Activated T-cell treated with anti-CD3 and anti-CD28 coated beads for 48 hours (primary cell): Measurements from ENCODE around the gene MIPOL1.
"Not testable (repeated sequence)": the region's sequence is repeated elsewhere in the genome, so short reads cannot be mapped to it uniquely, and the experiment has no call there.

Experiments used
- DNase-seq: peaks from one replicate; pipeline ENCODE4 v3.0.0-alpha.2; 2020; ENCODE audit warnings: low read depth

The MIPOL1 gene

GRCh38 chr14:37285220-37285619, 87.5 kb downstream of the MIPOL1 start:
- DNase-seq: no peak

DNA sequence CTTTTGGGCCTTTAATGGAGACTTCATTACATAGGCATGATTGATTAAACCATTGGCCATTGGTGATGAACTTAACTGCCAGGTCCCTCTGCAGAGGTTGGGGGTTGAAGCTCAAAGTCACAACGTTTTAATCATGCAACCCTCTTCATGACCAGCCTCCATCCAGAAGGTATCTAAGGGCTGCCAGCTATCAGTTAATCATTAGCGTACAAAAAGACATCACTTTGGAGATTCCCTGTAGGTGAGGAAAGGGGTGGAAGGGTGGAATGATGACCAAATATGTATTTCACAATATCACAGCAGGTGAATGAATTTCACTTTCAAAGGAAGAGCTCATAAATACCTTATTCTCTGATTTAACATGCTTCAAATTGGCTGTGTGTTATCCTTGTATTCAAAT, 92.0 kb downstream of the MIPOL1 start:
- DNase-seq: no peak

DNA sequence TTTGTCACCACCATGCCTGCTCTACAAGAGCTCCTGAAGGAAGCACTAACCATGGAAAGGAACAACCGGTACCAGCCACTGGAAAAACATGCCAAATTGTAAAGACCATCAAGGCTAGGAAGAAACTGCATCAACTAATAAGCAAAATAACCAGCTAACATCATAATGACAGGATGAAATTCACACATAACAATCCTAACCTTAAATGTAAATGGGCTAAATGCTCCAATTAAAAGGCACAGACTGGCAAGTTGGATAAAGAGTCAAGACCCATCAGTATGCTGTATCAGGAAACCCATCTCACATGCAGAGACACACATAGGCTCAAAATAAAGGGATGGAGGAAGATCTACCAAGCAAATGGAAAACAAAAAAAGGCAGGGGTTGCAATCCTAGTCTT, 97.5 kb downstream of the MIPOL1 start:
- not testable (repeated sequence) for DNase-seq

DNA sequence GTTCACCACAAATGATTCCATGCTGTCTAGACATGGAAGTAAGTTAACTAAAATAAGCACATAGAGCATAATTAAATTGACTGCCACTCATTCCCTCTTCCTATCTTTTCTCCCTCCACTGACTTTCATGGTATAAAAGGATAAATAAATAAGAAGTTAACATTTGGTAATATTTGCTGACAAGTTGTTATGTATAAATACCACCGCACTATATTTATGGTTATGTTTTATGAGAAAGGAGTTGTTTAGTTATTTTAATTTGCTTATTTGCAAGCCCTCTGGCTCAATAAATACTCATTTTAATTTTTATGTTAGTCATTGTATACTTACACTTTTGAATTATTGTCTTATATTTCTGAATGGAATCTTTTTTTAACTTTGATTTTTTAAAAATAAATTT, 113.5 kb downstream of the MIPOL1 start:
- DNase-seq: no peak

GRCh38 chr14:37318938-37319337, 121.2 kb downstream of the MIPOL1 start:
- DNase-seq: no peak

DNA sequence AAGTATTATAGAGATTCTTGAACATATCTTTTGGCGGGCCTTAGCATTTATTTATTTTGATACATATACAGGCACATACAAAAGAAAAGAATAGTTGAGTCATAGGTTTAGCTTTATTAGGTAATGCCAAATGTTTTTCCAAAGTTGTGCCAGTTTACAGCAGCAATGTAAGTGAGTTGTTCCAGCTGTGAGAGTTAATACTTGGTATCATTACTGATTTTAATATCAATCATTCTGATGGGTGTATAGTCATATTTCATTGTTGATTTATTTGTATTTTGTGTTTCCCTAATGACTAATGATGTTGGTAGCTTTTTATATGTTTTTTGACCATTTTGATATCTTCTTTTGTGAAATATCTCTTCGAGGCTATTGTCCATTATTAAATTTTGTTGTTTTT, 122.4 kb downstream of the MIPOL1 start:
- DNase-seq: no peak

- no peak for DNase-seq
Measured at GRCh38 chr14:37325332-37325731, 127.6 kb downstream of the MIPOL1 start.

DNA sequence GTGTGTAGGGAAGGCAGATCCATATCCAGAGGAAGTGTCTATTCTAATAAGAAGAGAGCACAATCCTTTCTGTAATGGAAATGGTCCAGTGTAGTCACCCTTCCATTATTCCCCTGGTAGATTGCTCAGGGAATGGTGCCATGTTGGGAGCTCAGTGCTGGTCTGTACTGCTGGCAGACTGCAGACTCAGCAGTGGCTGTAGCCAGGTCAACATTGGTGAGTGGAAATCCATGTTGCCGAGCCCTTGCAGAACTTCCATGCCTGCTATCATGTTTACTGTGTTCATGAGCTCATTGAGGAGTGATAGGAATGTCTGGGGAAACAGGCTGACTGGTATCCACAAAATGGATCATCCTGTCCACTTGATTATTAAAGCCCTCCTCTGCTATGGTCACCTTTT, 128.7 kb downstream of the MIPOL1 start:
- no peak for DNase-seq

- DNase-seq: not testable (repeated sequence)
Measured at GRCh38 chr14:37327933-37328332, 130.2 kb downstream of the MIPOL1 start.

DNA sequence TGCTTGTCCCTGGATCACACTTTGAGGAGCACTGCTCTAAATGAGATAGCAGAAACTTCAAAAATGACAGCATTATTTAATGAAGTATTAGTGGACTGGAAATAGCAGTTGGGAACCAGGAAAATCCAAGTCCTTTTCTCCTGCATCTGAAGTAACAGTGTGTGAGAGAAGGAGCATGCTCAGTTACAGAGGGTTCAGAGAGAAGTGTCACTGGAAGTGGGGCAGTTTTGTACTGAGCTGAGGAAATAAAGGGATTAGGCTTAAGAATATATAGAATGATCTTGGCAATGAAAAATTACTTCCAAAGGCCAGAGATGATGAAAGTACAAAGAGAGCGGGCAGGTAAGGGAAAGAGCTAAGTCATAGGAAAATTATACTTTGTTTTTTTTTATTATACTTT, 130.9 kb downstream of the MIPOL1 start:
- no peak for DNase-seq

- DNase-seq: no peak
Measured at GRCh38 chr14:37329189-37330001, 131.7 kb downstream of the MIPOL1 start.

GRCh38 chr14:37330910-37331309, 133.2 kb downstream of the MIPOL1 start:
- DNase-seq: no peak

DNA sequence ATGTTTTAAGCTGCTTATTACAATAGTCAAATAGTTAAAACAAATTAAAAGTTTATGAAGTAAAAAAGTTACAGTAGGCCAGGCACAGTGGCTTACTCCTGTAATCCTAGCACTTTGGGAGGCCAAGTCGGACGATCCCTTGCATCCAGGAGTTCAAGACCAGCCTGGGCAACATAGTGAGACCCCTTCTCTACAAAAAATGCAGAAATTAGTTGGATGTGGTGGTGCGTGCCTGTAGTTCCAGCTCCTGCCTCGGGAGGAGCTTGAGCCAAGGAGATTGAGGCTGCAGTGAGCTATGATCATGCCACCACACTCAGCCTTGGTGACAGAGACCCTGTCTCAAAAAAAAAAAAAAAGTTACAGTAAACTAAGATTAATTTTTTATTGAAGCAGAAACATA, 142.6 kb downstream of the MIPOL1 start:
- no peak for DNase-seq

- no peak for DNase-seq
Measured at GRCh38 chr14:37343307-37344094, 145.8 kb downstream of the MIPOL1 start.

DNA sequence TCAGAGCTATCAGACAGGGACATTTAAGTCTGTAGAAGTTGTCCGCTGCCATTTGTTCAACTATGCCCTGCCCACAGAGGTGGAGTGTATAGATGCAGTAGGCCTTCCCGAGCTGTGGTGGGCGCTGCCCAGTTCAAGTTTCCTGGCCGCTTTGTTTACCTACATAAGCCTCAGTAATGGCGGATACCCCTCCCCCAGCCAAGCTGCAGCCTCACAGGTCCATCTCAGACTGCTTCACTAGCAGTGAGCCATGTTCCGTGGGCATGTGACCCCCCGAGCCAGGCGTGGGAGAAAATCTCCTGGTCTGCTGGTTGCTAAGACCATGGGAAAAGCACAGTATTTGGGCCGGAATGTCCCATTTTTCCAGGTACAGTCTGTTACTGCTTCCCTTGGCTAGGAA, 165.9 kb downstream of the MIPOL1 start:
- DNase-seq: no peak

GRCh38 chr14:37369425-37369824, 171.7 kb downstream of the MIPOL1 start:
- DNase-seq: no peak

DNA sequence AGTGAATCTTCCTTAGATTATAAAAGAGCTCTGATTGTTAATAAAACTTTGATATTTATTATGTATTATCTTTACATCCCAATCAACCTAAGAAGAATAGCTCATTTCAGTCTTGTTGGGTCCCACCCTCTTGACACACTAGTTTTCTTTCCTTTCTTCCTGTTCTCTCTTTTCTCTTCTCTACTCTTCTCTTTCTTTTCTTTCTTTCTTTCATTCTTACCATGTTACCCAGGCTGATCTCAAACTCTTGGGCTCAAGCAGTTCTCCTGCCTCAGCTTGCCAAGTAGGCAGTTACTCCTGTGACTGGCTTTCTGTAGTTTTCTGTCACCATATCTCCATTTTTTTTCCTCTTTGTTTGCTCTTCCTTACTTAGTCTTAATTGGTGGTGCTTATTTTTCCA, 177.8 kb downstream of the MIPOL1 start:
- no peak for DNase-seq

- no peak for DNase-seq
Measured at GRCh38 chr14:37376944-37377609, 179.3 kb downstream of the MIPOL1 start.

GRCh38 chr14:37384870-37385596, 187.3 kb downstream of the MIPOL1 start:
- DNase-seq: no peak

DNA sequence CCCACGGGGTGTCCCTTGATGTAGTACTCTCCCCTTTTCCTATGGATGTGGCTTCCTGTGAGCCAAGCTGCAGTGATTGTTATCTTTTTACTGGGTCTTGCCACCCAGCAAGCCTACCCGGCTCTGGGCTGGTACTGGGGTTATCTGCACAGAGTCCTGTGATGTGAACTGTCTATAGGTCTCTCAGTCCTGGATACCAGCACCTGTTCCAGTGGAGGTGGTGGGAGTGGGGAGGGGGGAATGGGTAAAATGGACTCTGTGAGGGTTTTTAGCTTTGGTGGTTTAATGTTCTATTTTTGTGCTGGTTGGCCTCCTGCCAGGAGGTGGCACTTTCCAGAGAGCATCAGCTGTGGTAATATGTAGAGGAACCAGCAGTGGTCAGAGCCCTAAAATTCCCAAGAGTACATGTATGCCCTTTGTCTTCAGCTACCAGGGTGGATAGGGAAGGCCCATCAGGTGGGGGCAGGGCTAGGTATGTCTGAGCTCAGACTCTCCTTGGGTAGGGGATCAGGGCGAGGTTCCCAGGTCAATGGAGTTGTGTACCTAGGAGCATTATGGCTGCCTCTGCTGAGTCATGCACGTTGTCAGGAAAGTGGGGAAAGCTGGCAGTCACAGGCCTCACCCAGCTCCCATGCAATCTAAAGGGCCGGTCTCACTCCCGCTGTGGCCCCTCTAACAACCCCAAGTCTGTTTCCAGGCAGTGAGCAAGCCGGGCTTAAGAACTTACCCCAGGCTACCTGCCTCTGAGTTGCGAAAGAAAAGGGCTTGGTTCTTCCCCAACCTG, 199.6 kb downstream of the MIPOL1 start:
- not testable (repeated sequence) for DNase-seq

DNA sequence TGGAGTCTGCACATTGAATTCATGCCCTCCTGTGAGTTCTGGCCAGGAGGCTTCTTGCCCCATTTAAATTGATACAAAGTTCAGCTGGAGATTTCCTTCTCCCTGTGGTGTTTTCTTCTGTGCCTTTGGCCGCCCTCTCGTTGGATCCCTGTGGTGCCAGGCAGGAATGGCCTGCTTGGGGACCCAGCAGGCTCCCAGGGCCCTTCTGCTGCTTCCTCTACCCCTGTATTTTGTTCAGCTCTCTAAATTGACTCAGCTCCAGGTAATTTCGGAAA, 200.1 kb downstream of the MIPOL1 start:
- no peak for DNase-seq

- DNase-seq: no peak
Measured at GRCh38 chr14:37399517-37399916, 201.8 kb downstream of the MIPOL1 start.
